HCT116 (cell line): ENCODE measurements around the gene TMCO6. TPM values are rescaled to one million over a fixed set of nuclear protein-coding genes. Genes with fewer than 3 reads are reported as not detected.

Experiments
- ATAC-seq: fragments of 200-7000 bp; cut with Tn5 transposase; 2 replicates; pipeline ENCODE4 v1.9.1; 2020; ENCODE audit warnings: mild to moderate bottlenecking, moderate library complexity
- BruUV-seq: library from RNA; stranded (reverse); fragments of 400-500 nt; replicated peaks from 2 replicates; lab custom pipeline; 2021; lab: Mats Ljungman, UMichigan
- CTCF ChIA-PET: fragments of 300-600 bp; sonication (Branson Sonifier 250); formaldehyde crosslinking; loops from one replicate; lab custom pipeline; 2021; ENCODE audit warnings: antibody characterized with exemption; lab: Charles Lee
- POLR2A ChIA-PET: fragments of 300-600, 350-600 bp; sonication (Branson Sonifier 250); formaldehyde crosslinking; loops from one replicate; lab custom pipeline; 2021; ENCODE audit warnings: antibody characterized with exemption; lab: Charles Lee
- RAD21 ChIA-PET, 2 experiments: fragments of 300-600 bp; sonication (Branson Sonifier 250); formaldehyde crosslinking; loops; one replicate each; lab custom pipeline; 2023; ENCODE audit warnings: low total read pairs in 2 of 2; ENCODE audit not compliant: uncharacterized antibody in 2 of 2, unreplicated experiment in 2 of 2, low non-redundant PET in 1 of 2; lab: Charles Lee
- DNase-seq: peaks from one replicate; pipeline ENCODE4 v3.0.0-alpha.2; 2010; ENCODE audit warnings: low read depth, low spot score
- H2AFZ ChIP-seq: fragments of 200-600 bp; shearing (Covaris generic), sonication (generic); 2 replicates; pipeline ENCODE4 v1.6.1; 2017; ENCODE audit warnings: low read depth, mixed run types, mixed read lengths, antibody characterized with exemption, low read length; ENCODE audit not compliant: poor library complexity, severe bottlenecking
- H3K27ac ChIP-seq: 2 replicates; pipeline ENCODE4 v1.5.1; 2012; ENCODE audit warnings: low read depth, low read length
- H3K27me3 ChIP-seq: fragments of 200-600 bp; sonication (generic); 2 replicates; pipeline ENCODE4 v1.6.1; 2016; ENCODE audit warnings: mixed run types, low read length, mixed read lengths; ENCODE audit not compliant: insufficient read depth
- H3K36me3 ChIP-seq, 2 experiments: fragments of 200-500 bp in 1 of 2; fragments of 200-600 bp in 1 of 2; sonication (Bioruptor generic) in 1 of 2; sonication (generic) in 1 of 2; 2 replicates each; pipeline versions ENCODE4 v1.5.1 to v1.6.1; 2014 to 2016; ENCODE audit warnings: low read length in 2 of 2, inconsistent platforms in 1 of 2, mixed read lengths in 1 of 2, mixed run types in 1 of 2; ENCODE audit not compliant: insufficient read depth in 2 of 2, control insufficient read depth in 1 of 2
- H3K4me1 ChIP-seq, 2 experiments: fragments of 200-600 bp in 1 of 2; sonication (generic) in 1 of 2; 2 replicates each; pipeline versions ENCODE4 v1.5.1 to v1.6.1; 2012 to 2017; ENCODE audit warnings: low read length in 2 of 2, inconsistent platforms in 1 of 2, mild to moderate bottlenecking in 1 of 2, mixed read lengths in 1 of 2, mixed run types in 1 of 2, moderate library complexity in 1 of 2; ENCODE audit not compliant: insufficient read depth in 2 of 2, control insufficient read depth in 1 of 2
- H3K4me2 ChIP-seq: fragments of 200-600 bp; sonication (generic); 2 replicates; pipeline ENCODE4 v1.6.1; 2017; ENCODE audit warnings: mixed run types, low read length, mixed read lengths
- H3K4me3 ChIP-seq, 2 experiments: fragments of 200-600 bp in 1 of 2; sonication (generic) in 1 of 2; replicated peaks in 1 of 2; 2 replicates each; pipeline ENCODE4 v1.5.1; 2011 to 2016; ENCODE audit warnings: low read length in 2 of 2, control low read depth in 1 of 2, low read depth in 1 of 2, mild to moderate bottlenecking in 1 of 2, mixed read lengths in 1 of 2, mixed run types in 1 of 2
- H3K79me2 ChIP-seq: fragments of 200-600 bp; sonication (generic); 2 replicates; pipeline ENCODE4 v1.6.1; 2017; ENCODE audit warnings: mild to moderate bottlenecking, mixed run types, low read length, moderate library complexity, mixed read lengths; ENCODE audit not compliant: insufficient read depth
- H3K9ac ChIP-seq: fragments of 200-600 bp; sonication (generic); 2 replicates; pipeline ENCODE4 v1.6.1; 2016; ENCODE audit warnings: low read length, mixed read lengths
- H3K9me2 ChIP-seq: fragments of 200-600 bp; sonication (generic), shearing (Covaris generic); 2 replicates; pipeline ENCODE4 v1.6.1; 2017; ENCODE audit warnings: mixed run types, mild to moderate bottlenecking, moderate library complexity; ENCODE audit not compliant: insufficient read depth
- H3K9me3 ChIP-seq, 2 experiments: fragments of 200-500 bp in 1 of 2; fragments of 200-600 bp in 1 of 2; sonication (Bioruptor generic) in 1 of 2; sonication (generic) in 1 of 2; 2 replicates each; pipeline ENCODE4 v1.6.1; 2014 to 2017; ENCODE audit warnings: low read length in 2 of 2, mixed read lengths in 2 of 2, inconsistent platforms in 1 of 2, low read depth in 1 of 2, mild to moderate bottlenecking in 1 of 2, mixed run types in 1 of 2, moderate library complexity in 1 of 2; ENCODE audit not compliant: control insufficient read depth in 1 of 2, insufficient read depth in 1 of 2
- H4K20me1 ChIP-seq: fragments of 200-600 bp; sonication (generic), shearing (Covaris generic); 2 replicates; pipeline ENCODE4 v1.6.1; 2017; ENCODE audit warnings: mixed run types, mild to moderate bottlenecking, moderate library complexity; ENCODE audit not compliant: insufficient read depth
- ATF3 ChIP-seq: IDR thresholded peaks from 2 replicates; pipeline ENCODE4 v1.6.1; 2012
- CBX3 ChIP-seq: IDR thresholded peaks from 2 replicates; pipeline ENCODE4 v1.6.1; 2012; ENCODE audit warnings: low read depth
- CEBPB ChIP-seq: IDR thresholded peaks from 2 replicates; pipeline ENCODE4 v1.6.1; 2012; ENCODE audit warnings: low read depth
- CTCF ChIP-seq, 3 experiments: fragments of 200-600 bp in 1 of 3; sonication (generic) in 1 of 3; IDR thresholded peaks in 2 of 3; conservative IDR thresholded peaks in 1 of 3; 2 replicates each; pipeline ENCODE4 v1.5.1; 2012 to 2017; ENCODE audit warnings: low read depth in 2 of 3, low read length in 2 of 3, antibody characterized with exemption in 1 of 3, borderline replicate concordance in 1 of 3, control low read depth in 1 of 3, mild to moderate bottlenecking in 1 of 3, mixed read lengths in 1 of 3, mixed run types in 1 of 3, moderate library complexity in 1 of 3; ENCODE audit not compliant: insufficient read depth in 1 of 3
- EGR1 ChIP-seq: IDR thresholded peaks from 2 replicates; pipeline ENCODE4 v1.6.1; 2012; ENCODE audit warnings: low read depth
- ELF1 ChIP-seq: IDR thresholded peaks from 2 replicates; pipeline ENCODE4 v1.6.1; 2012; ENCODE audit warnings: low read depth, borderline replicate concordance
- JUND ChIP-seq: IDR thresholded peaks from 2 replicates; pipeline ENCODE4 v1.6.1; 2012
- REST ChIP-seq: IDR thresholded peaks from 2 replicates; pipeline ENCODE4 v1.6.1; 2012; ENCODE audit warnings: low read depth
- SIN3A ChIP-seq: IDR thresholded peaks from 2 replicates; pipeline ENCODE4 v1.6.1; 2012; ENCODE audit warnings: low read depth
- SP1 ChIP-seq: IDR thresholded peaks from 2 replicates; pipeline ENCODE4 v1.6.1; 2012; ENCODE audit warnings: low read depth
- SRF ChIP-seq: IDR thresholded peaks from 2 replicates; pipeline ENCODE4 v1.6.1; 2012; ENCODE audit warnings: low read depth
- TCF7L2 ChIP-seq: IDR thresholded peaks from 2 replicates; pipeline ENCODE4 v1.7.0; 2011; ENCODE audit warnings: borderline replicate concordance, inconsistent platforms; ENCODE audit not compliant: insufficient read depth, insufficient read length; ENCODE audit errors: extremely low read depth
- intact Hi-C: fragments of 100-400 bp; cut with micrococcal nuclease; formaldehyde crosslinking; loops from 2 replicates; pipeline ENCODE4 v1.10.0; 2022
- total RNA-seq: library from RNA; stranded (reverse); gene quantifications from one replicate; pipeline ENCODE4 v1.2.1, GENCODE V29; 2021; ENCODE audit not compliant: unreplicated experiment

Gene TMCO6
- total RNA-seq, 1 experiment from 2014 or later = 28.0 TPM

- Histone ChIP-seq H3K9ac (no peak overlapping the region), H3K4me2 (no peak overlapping the region), H4K20me1 (no peaks in the 10 kb centered on the region)
- ATAC-seq = no peak
- TF ChIP-seq SP1 (no peak), CBX3 (no peak), REST (no peak), ELF1 (no peak), EGR1 (no peak), CTCF (IDR thresholded peaks at IDR 0.05 in 2 of 3, conservative IDR thresholded peaks at IDR 0.05 in 1 of 3; ENCODE audit: borderline replicate concordance in 1 of 3, insufficient read depth in 1 of 3, low read depth in 2 of 3, low read length in 2 of 3) (no peak), JUND (no peak), TCF7L2 (no peak), CEBPB (no peak), SRF (no peak), ATF3 (no peak), SIN3A (no peak)
- TF ChIP-seq, all 23 proteins: peak for 0
- Histone ChIP-seq H3K4me3 (no peak overlapping the region), H2AFZ (no peak overlapping the region), H3K27ac (no peak overlapping the region), H3K9me2 (no peaks in the 10 kb centered on the region), H3K9me3 (no peaks in the 10 kb centered on the region), H3K36me3 (no peaks in the 10 kb centered on the region), H3K4me1 (no peaks in the 10 kb centered on the region; a peak in 1 of 4 replicates), H3K79me2 (no peaks in the 10 kb centered on the region), H3K27me3 (no peaks in the 10 kb centered on the region)
- no peak for DNase-seq
- RAD21 ChIA-PET = no interaction called here
- POLR2A ChIA-PET = no interaction called here
- no TSS peak for BruUV-seq
- intact Hi-C loops = no loop called here
- CTCF ChIA-PET = no interaction called here
These were observed 43.5 kb upstream of the TMCO6 start for GRCh38 chr5:140595538-140596300.
